ENCODE measurements around the gene SP1.

DNA sequence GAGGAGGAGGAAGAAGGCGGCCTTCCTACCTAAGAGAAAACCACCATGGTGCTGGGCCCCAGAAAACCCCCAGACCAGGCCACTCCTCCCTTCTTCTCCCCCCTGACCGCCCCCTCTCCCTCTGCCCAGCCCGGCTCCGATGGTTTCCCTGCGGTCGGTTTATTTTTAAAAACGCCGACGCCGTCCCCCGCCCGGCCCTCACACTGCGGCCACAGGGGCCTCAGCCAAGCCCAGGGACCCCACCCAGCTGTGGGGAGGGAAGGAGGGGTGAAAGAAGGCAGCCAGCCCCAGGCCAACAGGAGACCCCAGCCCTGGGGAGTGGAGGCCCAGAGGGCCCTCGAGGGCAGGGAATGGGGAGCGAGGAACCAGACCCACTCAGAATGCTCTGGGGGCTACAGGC lies 47.2 kb upstream of the SP1 start:
- TF ChIP-seq, protein P1, sequence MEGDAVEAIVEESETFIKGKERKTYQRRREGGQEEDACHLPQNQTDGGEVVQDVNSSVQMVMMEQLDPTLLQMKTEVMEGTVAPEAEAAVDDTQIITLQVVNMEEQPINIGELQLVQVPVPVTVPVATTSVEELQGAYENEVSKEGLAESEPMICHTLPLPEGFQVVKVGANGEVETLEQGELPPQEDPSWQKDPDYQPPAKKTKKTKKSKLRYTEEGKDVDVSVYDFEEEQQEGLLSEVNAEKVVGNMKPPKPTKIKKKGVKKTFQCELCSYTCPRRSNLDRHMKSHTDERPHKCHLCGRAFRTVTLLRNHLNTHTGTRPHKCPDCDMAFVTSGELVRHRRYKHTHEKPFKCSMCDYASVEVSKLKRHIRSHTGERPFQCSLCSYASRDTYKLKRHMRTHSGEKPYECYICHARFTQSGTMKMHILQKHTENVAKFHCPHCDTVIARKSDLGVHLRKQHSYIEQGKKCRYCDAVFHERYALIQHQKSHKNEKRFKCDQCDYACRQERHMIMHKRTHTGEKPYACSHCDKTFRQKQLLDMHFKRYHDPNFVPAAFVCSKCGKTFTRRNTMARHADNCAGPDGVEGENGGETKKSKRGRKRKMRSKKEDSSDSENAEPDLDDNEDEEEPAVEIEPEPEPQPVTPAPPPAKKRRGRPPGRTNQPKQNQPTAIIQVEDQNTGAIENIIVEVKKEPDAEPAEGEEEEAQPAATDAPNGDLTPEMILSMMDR (IDR thresholded peaks at IDR 0.05), result no peak
- TF ChIP-seq EZH2 (IDR thresholded peaks at IDR 0.05; ENCODE audit: borderline replicate concordance, insufficient read depth, low read depth, low read length, poor library complexity, severe bottlenecking), result no peak
